ENCODE measurements around the gene L3HYPDH. TPM values are rescaled to one million over a fixed set of nuclear protein-coding genes. Genes with fewer than 3 reads are reported as not detected.

Gene L3HYPDH
- total RNA-seq, 1 experiment from 2014 or later: 27.3 TPM

- DNase-seq: no peak
- CTCF ChIA-PET: interaction anchor here (0.7 kb wide), 1 partner anchor 1825 kb away, joined by 4 read pairs; no protein-coding TSS in a partner anchor
- intact Hi-C loops (cut with micrococcal nuclease; ENCODE audit: unreplicated experiment): no loop called here
- no peak overlapping the region for H3K27ac Mint-ChIP-seq (ENCODE audit: unreplicated experiment)
- no peaks in the 10 kb centered on the region for H3K4me1 Mint-ChIP-seq (ENCODE audit: low read depth, unreplicated experiment)
- no peaks in the 10 kb centered on the region for H3K36me3 Mint-ChIP-seq (ENCODE audit: insufficient read depth, unreplicated experiment)
- no TSS peak for BruUV-seq (replicated peaks)
- H3K4me3 Mint-ChIP-seq (ENCODE audit: low read depth, unreplicated experiment): no peak overlapping the region
- no peaks in the 10 kb centered on the region for H3K9me3 Mint-ChIP-seq (ENCODE audit: low read depth, unreplicated experiment)
- no peaks in the 10 kb centered on the region for H3K27me3 Mint-ChIP-seq (ENCODE audit: unreplicated experiment)
- TF ChIP-seq CTCF (IDR thresholded peaks at IDR 0.05; ENCODE audit: unreplicated experiment): no peak
These were observed 55.6 kb downstream of the L3HYPDH start for GRCh38 chr14:59428581-59429012.

DNA sequence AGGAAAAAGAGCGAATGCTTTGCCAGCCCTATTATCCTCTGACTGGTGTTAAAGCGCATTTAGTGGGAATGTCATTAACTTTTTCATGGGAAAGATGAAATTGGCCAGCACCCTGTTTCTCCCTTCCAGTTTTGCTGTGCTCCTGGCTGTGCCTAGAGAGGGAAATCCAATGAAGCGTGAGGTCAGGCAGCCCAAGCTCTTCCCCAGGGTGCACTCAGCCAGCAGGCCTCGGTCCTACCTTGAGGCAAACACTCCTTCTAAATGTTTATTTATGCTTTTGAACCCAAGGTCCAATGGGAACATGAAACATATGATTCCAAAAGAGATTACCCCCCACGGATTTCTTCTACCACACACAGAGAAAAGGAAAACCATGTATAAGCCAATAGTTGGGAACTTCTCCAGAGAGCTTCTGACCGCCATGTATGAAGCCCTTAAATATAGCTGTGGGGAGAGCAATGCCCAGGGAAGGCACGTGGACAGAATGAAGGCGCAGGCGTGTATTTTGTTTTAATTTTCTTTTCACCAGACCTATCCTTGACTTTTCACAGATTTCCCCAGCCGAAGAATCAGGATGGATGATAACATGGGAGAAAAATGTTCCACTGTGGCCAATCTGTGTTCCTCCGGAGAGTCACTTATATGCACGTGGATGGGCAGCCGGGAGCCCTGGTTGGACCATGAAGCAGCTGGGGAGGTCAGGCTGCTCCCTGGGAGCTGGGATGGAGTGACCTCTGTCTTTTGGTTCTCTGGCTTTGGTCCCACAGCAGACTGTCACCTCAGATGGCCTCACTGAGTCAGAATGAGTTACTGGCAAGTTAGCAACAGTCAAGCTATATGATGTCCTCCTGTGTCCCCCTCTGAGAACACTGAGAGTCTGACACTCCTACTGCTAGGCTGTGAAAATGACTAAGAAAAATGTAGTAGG is 56.3 kb downstream of the L3HYPDH start:
- no peak overlapping the region for H3K4me3 Mint-ChIP-seq (ENCODE audit: low read depth, unreplicated experiment)
- no TSS peak for BruUV-seq (replicated peaks)
- DNase-seq: no peak
- no peaks in the 10 kb centered on the region for H3K9me3 Mint-ChIP-seq (ENCODE audit: low read depth, unreplicated experiment)
- H3K36me3 Mint-ChIP-seq (ENCODE audit: insufficient read depth, unreplicated experiment): no peaks in the 10 kb centered on the region
- TF ChIP-seq CTCF (IDR thresholded peaks at IDR 0.05; ENCODE audit: unreplicated experiment): no peak
- no peaks in the 10 kb centered on the region for H3K4me1 Mint-ChIP-seq (ENCODE audit: low read depth, unreplicated experiment)
- H3K27me3 Mint-ChIP-seq (ENCODE audit: unreplicated experiment): no peaks in the 10 kb centered on the region
- intact Hi-C loops (cut with micrococcal nuclease; ENCODE audit: unreplicated experiment): no loop called here
- CTCF ChIA-PET: no interaction called here
- no peak overlapping the region for H3K27ac Mint-ChIP-seq (ENCODE audit: unreplicated experiment)

GRCh38 chr14:59425322-59425935 is 58.8 kb downstream of the L3HYPDH start:
- BruUV-seq (replicated peaks): no TSS peak
- CTCF ChIA-PET: no interaction called here
- H3K9me3 Mint-ChIP-seq (ENCODE audit: low read depth, unreplicated experiment): no peaks in the 10 kb centered on the region

More at GRCh38 chr14:59425322-59425935, 58.8 kb downstream of the L3HYPDH start:
- H3K4me3 Mint-ChIP-seq (ENCODE audit: low read depth, unreplicated experiment): no peak overlapping the region
- H3K36me3 Mint-ChIP-seq (ENCODE audit: insufficient read depth, unreplicated experiment): no peaks in the 10 kb centered on the region
- intact Hi-C loops (cut with micrococcal nuclease; ENCODE audit: unreplicated experiment): no loop called here
- DNase-seq: no peak
- no peaks in the 10 kb centered on the region for H3K4me1 Mint-ChIP-seq (ENCODE audit: low read depth, unreplicated experiment)
- no peak for TF ChIP-seq CTCF (IDR thresholded peaks at IDR 0.05; ENCODE audit: unreplicated experiment)
- H3K27ac Mint-ChIP-seq (ENCODE audit: unreplicated experiment): no peak overlapping the region
- no peaks in the 10 kb centered on the region for H3K27me3 Mint-ChIP-seq (ENCODE audit: unreplicated experiment)

Measured in Calu3 (cell line).